ENCODE measurements around the gene JAKMIP1.

GRCh38 chr4:6141554-6141953 lies 58.8 kb downstream of the JAKMIP1 start:
- no peak for TF ChIP-seq EZH2 (IDR thresholded peaks at IDR 0.05; ENCODE audit: insufficient read depth, poor library complexity, severe bottlenecking)
- TF ChIP-seq EZH2phosphoT487 (IDR thresholded peaks at IDR 0.05; ENCODE audit: insufficient read depth, low read depth), result no peak

All from GM23248 (cell line).